GM23338 (cell line): Measurements from ENCODE around the gene LPXN. TPM values are rescaled to one million over a fixed set of nuclear protein-coding genes. Genes with fewer than 3 reads are reported as not detected.

Source experiments
- ATAC-seq: fragments of 200-7000 bp; cut with Tn5 transposase; 3 replicates; pipeline ENCODE4 v1.9.1; 2020
- DNase-seq: peaks from one replicate; pipeline ENCODE4 v3.0.0-alpha.2; 2015; ENCODE audit warnings: low spot score
- H2AFZ ChIP-seq: fragments of 200-600 bp; sonication (generic); 2 replicates; pipeline ENCODE4 v1.8.0; 2016; ENCODE audit warnings: antibody characterized with exemption, mild to moderate bottlenecking, moderate library complexity
- H3F3A ChIP-seq: fragments of 200-600 bp; sonication (generic); replicated peaks from 2 replicates; pipeline ENCODE4 v1.8.0; 2017; ENCODE audit warnings: antibody characterized with exemption, mixed run types, low read depth
- H3K27ac ChIP-seq: fragments of 200-600 bp; sonication (generic); 2 replicates; pipeline ENCODE4 v1.6.1; 2016; ENCODE audit warnings: low read depth
- H3K27me3 ChIP-seq: fragments of 200-600 bp; sonication (generic); 2 replicates; pipeline ENCODE4 v1.8.0; 2016; ENCODE audit warnings: mild to moderate bottlenecking, mixed run types, moderate library complexity; ENCODE audit not compliant: insufficient read depth
- H3K36me3 ChIP-seq: fragments of 200-600 bp; sonication (generic); 2 replicates; pipeline ENCODE4 v1.8.0; 2016; ENCODE audit warnings: mild to moderate bottlenecking; ENCODE audit not compliant: insufficient read depth
- H3K4me1 ChIP-seq: fragments of 200-600 bp; sonication (generic); 2 replicates; pipeline ENCODE4 v1.8.0; 2016; ENCODE audit warnings: mild to moderate bottlenecking, moderate library complexity; ENCODE audit not compliant: insufficient read depth
- H3K4me2 ChIP-seq: fragments of 200-600 bp; sonication (generic); 2 replicates; pipeline ENCODE4 v1.7.1; 2017; ENCODE audit warnings: mixed run types
- H3K4me3 ChIP-seq: fragments of 200-600 bp; sonication (generic); 2 replicates; pipeline ENCODE4 v1.6.1; 2016; ENCODE audit warnings: mixed run types
- H3K79me2 ChIP-seq: fragments of 200-600 bp; sonication (generic); replicated peaks from 2 replicates; pipeline ENCODE4 v1.8.0; 2017; ENCODE audit warnings: mild to moderate bottlenecking; ENCODE audit not compliant: insufficient read depth
- H3K9me2 ChIP-seq: fragments of 200-600 bp; sonication (generic); 2 replicates; pipeline ENCODE4 v1.8.0; 2017; ENCODE audit not compliant: insufficient read depth
- H4K20me1 ChIP-seq: fragments of 200-600 bp; sonication (generic); replicated peaks from 2 replicates; pipeline ENCODE4 v1.8.0; 2017; ENCODE audit warnings: mild to moderate bottlenecking; ENCODE audit not compliant: insufficient read depth
- H3K27ac Mint-ChIP-seq: 2 replicates; pipeline ENCODE4 v1.8.0; 2020; ENCODE audit warnings: inconsistent platforms, mild to moderate bottlenecking, moderate library complexity, mixed read lengths
- H3K27me3 Mint-ChIP-seq: 3 replicates; pipeline ENCODE4 v1.8.0; 2022; ENCODE audit warnings: low read depth, mild to moderate bottlenecking, moderate library complexity, mixed read lengths, inconsistent platforms; ENCODE audit not compliant: insufficient read depth, poor library complexity
- H3K36me3 Mint-ChIP-seq: 3 replicates; pipeline ENCODE4 v1.8.0; 2021; ENCODE audit warnings: low read depth, mild to moderate bottlenecking, inconsistent platforms, moderate library complexity, mixed read lengths
- H3K4me1 Mint-ChIP-seq: 3 replicates; pipeline ENCODE4 v1.8.0; 2020; ENCODE audit warnings: mild to moderate bottlenecking, inconsistent platforms, mixed read lengths
- H3K4me3 Mint-ChIP-seq: 3 replicates; pipeline ENCODE4 v1.8.0; 2021; ENCODE audit warnings: moderate library complexity, mild to moderate bottlenecking, inconsistent platforms, mixed read lengths
- H3K9me3 Mint-ChIP-seq: 3 replicates; pipeline ENCODE4 v1.8.0; 2020; ENCODE audit warnings: moderate library complexity, mild to moderate bottlenecking, inconsistent platforms, mixed read lengths
- EZH2 ChIP-seq: fragments of 200-600 bp; sonication (generic); IDR thresholded peaks from one replicate; pipeline ENCODE4 v1.8.0; 2017; ENCODE audit warnings: antibody characterized with exemption, mild to moderate bottlenecking, low read depth; ENCODE audit not compliant: unreplicated experiment
- EZH2phosphoT487 ChIP-seq: fragments of 200-600 bp; sonication (generic); IDR thresholded peaks from one replicate; pipeline ENCODE4 v1.8.1; 2018; ENCODE audit warnings: antibody characterized with exemption; ENCODE audit not compliant: unreplicated experiment
- POLR2AphosphoS5 ChIP-seq: IDR thresholded peaks from 2 replicates; pipeline ENCODE4 v1.6.1; 2016; ENCODE audit warnings: antibody characterized with exemption, low read depth
- STAT1 ChIP-seq: IDR thresholded peaks from one replicate; pipeline ENCODE4 v1.6.1; 2016; ENCODE audit warnings: antibody characterized with exemption; ENCODE audit not compliant: unreplicated experiment
- polyA plus RNA-seq: library from polyadenylated mRNA; unstranded; fragments of >200 nt; fragmentation: Nextera tagmentation; extraction: Ambion mirVana; gene quantifications from 2 replicates; pipeline ENCODE4 v1.2.1, GENCODE V29; 2016
- total RNA-seq: library from RNA; depleted of rRNA; stranded (reverse); fragments of >200 nt; shearing (Covaris generic); gene quantifications from 2 replicates; pipeline ENCODE4 v1.2.3, GENCODE V29; 2014
- TF ChIP-seq, protein P1 (sequence below): IDR thresholded peaks from one replicate; pipeline ENCODE4 v1.6.1; 2018; ENCODE audit warnings: antibody characterized with exemption; ENCODE audit not compliant: unreplicated experiment
- TF ChIP-seq, protein P2 (sequence below), 2 experiments: fragments of 200-600 bp in 1 of 2; sonication (generic) in 1 of 2; conservative IDR thresholded peaks; 2 replicates each; pipeline versions ENCODE4 v1.5.1 to v1.6.1; 2016 to 2017; ENCODE audit warnings: antibody characterized with exemption in 2 of 2, low read depth in 2 of 2, mild to moderate bottlenecking in 2 of 2, moderate library complexity in 1 of 2
- TF ChIP-seq, protein P3 (sequence below): fragments of 250-450 bp; sonication (Bioruptor Pico); IDR thresholded peaks from 2 replicates; pipeline ENCODE4 v1.5.0; 2020; ENCODE audit warnings: mild to moderate bottlenecking, moderate library complexity

LPXN gene
- total and polyA plus RNA-seq, 2 experiments from 2014 or later = 0.56 to 1.3 TPM

DNA sequence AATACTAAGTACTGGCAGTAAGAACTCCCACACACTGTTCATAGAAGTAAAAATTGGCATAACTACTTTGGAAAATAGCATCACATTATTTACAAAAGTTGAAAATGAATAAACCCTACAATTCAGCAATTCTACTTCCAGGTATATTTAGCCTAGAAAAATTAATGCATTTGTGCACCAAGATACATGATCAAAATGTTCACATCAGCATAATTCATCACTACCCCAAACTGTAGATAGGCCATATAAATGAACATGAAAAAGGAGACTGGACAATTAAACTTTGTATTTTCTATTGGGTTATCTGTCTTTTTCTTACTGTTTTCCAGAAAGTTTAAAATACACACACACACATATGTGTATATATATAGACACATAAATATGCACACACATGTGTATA, 73.7 kb downstream of the LPXN start:
- Histone ChIP-seq H2AFZ (no peak overlapping the region), H4K20me1 (no peaks in the 10 kb centered on the region), H3K27ac (no peak overlapping the region), H3K4me1 (no peaks in the 10 kb centered on the region; the same call in 1 of the 2 replicates), H3K27me3 (no peaks in the 10 kb centered on the region), H3F3A (no peaks in the 10 kb centered on the region), H3K4me3 (no peak overlapping the region), H3K36me3 (no peaks in the 10 kb centered on the region), H3K4me2 (no peak overlapping the region), H3K79me2 (no peaks in the 10 kb centered on the region), H3K9me2 (no peaks in the 10 kb centered on the region; the same call in 1 of the 2 replicates)
- TF ChIP-seq POLR2AphosphoS5 (no peak), STAT1 (no peak), EZH2 (no peak), EZH2phosphoT487 (no peak)
- TF ChIP-seq, protein P1, sequence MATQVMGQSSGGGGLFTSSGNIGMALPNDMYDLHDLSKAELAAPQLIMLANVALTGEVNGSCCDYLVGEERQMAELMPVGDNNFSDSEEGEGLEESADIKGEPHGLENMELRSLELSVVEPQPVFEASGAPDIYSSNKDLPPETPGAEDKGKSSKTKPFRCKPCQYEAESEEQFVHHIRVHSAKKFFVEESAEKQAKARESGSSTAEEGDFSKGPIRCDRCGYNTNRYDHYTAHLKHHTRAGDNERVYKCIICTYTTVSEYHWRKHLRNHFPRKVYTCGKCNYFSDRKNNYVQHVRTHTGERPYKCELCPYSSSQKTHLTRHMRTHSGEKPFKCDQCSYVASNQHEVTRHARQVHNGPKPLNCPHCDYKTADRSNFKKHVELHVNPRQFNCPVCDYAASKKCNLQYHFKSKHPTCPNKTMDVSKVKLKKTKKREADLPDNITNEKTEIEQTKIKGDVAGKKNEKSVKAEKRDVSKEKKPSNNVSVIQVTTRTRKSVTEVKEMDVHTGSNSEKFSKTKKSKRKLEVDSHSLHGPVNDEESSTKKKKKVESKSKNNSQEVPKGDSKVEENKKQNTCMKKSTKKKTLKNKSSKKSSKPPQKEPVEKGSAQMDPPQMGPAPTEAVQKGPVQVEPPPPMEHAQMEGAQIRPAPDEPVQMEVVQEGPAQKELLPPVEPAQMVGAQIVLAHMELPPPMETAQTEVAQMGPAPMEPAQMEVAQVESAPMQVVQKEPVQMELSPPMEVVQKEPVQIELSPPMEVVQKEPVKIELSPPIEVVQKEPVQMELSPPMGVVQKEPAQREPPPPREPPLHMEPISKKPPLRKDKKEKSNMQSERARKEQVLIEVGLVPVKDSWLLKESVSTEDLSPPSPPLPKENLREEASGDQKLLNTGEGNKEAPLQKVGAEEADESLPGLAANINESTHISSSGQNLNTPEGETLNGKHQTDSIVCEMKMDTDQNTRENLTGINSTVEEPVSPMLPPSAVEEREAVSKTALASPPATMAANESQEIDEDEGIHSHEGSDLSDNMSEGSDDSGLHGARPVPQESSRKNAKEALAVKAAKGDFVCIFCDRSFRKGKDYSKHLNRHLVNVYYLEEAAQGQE = no peak
- TF ChIP-seq, protein P2, sequence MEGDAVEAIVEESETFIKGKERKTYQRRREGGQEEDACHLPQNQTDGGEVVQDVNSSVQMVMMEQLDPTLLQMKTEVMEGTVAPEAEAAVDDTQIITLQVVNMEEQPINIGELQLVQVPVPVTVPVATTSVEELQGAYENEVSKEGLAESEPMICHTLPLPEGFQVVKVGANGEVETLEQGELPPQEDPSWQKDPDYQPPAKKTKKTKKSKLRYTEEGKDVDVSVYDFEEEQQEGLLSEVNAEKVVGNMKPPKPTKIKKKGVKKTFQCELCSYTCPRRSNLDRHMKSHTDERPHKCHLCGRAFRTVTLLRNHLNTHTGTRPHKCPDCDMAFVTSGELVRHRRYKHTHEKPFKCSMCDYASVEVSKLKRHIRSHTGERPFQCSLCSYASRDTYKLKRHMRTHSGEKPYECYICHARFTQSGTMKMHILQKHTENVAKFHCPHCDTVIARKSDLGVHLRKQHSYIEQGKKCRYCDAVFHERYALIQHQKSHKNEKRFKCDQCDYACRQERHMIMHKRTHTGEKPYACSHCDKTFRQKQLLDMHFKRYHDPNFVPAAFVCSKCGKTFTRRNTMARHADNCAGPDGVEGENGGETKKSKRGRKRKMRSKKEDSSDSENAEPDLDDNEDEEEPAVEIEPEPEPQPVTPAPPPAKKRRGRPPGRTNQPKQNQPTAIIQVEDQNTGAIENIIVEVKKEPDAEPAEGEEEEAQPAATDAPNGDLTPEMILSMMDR (conservative IDR thresholded peaks at IDR 0.05; ENCODE audit: low read depth in 2 of 2) = no peak
- TF ChIP-seq, protein P3, sequence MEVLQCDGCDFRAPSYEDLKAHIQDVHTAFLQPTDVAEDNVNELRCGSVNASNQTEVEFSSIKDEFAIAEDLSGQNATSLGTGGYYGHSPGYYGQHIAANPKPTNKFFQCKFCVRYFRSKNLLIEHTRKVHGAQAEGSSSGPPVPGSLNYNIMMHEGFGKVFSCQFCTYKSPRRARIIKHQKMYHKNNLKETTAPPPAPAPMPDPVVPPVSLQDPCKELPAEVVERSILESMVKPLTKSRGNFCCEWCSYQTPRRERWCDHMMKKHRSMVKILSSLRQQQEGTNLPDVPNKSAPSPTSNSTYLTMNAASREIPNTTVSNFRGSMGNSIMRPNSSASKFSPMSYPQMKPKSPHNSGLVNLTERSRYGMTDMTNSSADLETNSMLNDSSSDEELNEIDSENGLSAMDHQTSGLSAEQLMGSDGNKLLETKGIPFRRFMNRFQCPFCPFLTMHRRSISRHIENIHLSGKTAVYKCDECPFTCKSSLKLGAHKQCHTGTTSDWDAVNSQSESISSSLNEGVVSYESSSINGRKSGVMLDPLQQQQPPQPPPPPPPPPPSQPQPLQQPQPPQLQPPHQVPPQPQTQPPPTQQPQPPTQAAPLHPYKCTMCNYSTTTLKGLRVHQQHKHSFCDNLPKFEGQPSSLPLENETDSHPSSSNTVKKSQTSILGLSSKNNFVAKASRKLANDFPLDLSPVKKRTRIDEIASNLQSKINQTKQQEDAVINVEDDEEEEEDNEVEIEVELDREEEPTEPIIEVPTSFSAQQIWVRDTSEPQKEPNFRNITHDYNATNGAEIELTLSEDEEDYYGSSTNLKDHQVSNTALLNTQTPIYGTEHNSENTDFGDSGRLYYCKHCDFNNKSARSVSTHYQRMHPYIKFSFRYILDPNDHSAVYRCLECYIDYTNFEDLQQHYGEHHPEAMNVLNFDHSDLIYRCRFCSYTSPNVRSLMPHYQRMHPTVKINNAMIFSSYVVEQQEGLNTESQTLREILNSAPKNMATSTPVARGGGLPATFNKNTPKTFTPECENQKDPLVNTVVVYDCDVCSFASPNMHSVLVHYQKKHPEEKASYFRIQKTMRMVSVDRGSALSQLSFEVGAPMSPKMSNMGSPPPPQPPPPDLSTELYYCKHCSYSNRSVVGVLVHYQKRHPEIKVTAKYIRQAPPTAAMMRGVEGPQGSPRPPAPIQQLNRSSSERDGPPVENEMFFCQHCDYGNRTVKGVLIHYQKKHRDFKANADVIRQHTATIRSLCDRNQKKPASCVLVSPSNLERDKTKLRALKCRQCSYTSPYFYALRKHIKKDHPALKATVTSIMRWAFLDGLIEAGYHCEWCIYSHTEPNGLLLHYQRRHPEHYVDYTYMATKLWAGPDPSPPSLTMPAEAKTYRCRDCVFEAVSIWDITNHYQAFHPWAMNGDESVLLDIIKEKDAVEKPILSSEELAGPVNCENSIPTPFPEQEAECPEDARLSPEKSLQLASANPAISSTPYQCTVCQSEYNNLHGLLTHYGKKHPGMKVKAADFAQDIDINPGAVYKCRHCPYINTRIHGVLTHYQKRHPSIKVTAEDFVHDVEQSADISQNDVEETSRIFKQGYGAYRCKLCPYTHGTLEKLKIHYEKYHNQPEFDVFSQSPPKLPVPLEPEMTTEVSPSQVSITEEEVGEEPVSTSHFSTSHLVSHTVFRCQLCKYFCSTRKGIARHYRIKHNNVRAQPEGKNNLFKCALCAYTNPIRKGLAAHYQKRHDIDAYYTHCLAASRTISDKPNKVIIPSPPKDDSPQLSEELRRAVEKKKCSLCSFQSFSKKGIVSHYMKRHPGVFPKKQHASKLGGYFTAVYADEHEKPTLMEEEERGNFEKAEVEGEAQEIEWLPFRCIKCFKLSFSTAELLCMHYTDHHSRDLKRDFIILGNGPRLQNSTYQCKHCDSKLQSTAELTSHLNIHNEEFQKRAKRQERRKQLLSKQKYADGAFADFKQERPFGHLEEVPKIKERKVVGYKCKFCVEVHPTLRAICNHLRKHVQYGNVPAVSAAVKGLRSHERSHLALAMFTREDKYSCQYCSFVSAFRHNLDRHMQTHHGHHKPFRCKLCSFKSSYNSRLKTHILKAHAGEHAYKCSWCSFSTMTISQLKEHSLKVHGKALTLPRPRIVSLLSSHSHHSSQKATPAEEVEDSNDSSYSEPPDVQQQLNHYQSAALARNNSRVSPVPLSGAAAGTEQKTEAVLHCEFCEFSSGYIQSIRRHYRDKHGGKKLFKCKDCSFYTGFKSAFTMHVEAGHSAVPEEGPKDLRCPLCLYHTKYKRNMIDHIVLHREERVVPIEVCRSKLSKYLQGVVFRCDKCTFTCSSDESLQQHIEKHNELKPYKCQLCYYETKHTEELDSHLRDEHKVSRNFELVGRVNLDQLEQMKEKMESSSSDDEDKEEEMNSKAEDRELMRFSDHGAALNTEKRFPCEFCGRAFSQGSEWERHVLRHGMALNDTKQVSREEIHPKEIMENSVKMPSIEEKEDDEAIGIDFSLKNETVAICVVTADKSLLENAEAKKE (CRISPR knock-in tag) = no peak
- no peak overlapping the region for H3K4me3 Mint-ChIP-seq
- no peaks in the 10 kb centered on the region for H3K27me3 Mint-ChIP-seq
- H3K9me3 Mint-ChIP-seq = no peaks in the 10 kb centered on the region
- no peak overlapping the region for H3K27ac Mint-ChIP-seq
- no peak for ATAC-seq
- no peak for DNase-seq
- no peaks in the 10 kb centered on the region for H3K36me3 Mint-ChIP-seq
- peaks cover 4% of the 10 kb centered on the region; the same call in 2 of the 3 replicates for H3K4me1 Mint-ChIP-seq
